Upper lobe of right lung (tissue), 1 donor: Measurements from ENCODE around the gene C11orf86. TPM values are rescaled to one million over a fixed set of nuclear protein-coding genes. Genes with fewer than 3 reads are reported as not detected.

Experiments used
- ATAC-seq: fragments of 200-7000 bp; cut with Tn5 transposase; one replicate; pipeline ENCODE4 v1.9.1; 2020; ENCODE audit warnings: mild to moderate bottlenecking, moderate library complexity
- DNase-seq: peaks from one replicate; pipeline ENCODE4 v3.0.0-alpha.2; 2020
- H3K27ac ChIP-seq: fragments of 200-600 bp; one replicate; pipeline ENCODE4 v1.8.0; 2022
- H3K27me3 ChIP-seq: fragments of 200-600 bp; one replicate; pipeline ENCODE4 v1.8.0; 2022; ENCODE audit warnings: mild to moderate bottlenecking
- H3K36me3 ChIP-seq: fragments of 200-600 bp; one replicate; pipeline ENCODE4 v1.8.0; 2022
- H3K4me1 ChIP-seq: fragments of 200-600 bp; one replicate; pipeline ENCODE4 v1.8.0; 2022
- H3K4me3 ChIP-seq: fragments of 200-600 bp; one replicate; pipeline ENCODE4 v1.8.0; 2022; ENCODE audit warnings: mild to moderate bottlenecking
- H3K9me3 ChIP-seq: fragments of 200-600 bp; one replicate; pipeline ENCODE4 v1.8.0; 2022
- intact Hi-C: fragments of 100-400 bp; cut with DNase I; formaldehyde crosslinking; loops from one replicate; pipeline ENCODE4 v1.11.0; 2022
- total RNA-seq: library from RNA; stranded (reverse); fragmentation: NEBNext Ultra II Directional; extraction: Animal tissue kit (Norgen Biotek cat#: 25700); gene quantifications from one replicate; pipeline ENCODE4 v1.2.1, GENCODE V29; 2021
- TF ChIP-seq, protein P1 (sequence below): fragments of 200-600 bp; IDR thresholded peaks from one replicate; pipeline ENCODE4 v1.8.0; 2022; ENCODE audit warnings: antibody characterized with exemption
- donor health status: DM: no; HTN: yes; CAD: no; lungs with severe emphysema.

C11orf86 gene
- total RNA-seq, 1 donor from 2014 or later = not detected

DNA sequence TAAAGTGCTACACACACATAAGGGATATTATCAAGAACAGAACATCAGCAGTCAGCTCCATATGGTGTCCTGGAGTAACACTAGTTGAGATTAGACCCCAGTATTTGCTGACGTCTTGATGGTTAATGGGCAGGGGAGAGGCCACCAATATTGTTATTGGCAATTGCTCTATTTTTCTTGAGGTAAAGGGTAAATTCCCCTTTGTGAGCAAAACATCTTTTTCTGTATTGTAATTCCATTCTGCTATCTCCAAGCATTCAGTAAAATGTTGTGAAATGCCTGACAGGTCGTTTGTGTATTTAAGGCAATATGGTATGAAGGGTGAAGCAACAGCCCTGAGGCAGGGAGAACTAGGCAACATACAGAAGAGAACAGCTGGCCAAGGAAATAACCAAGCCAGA, 38.8 kb upstream of the C11orf86 start:
- no peak for DNase-seq
- Histone ChIP-seq H3K27me3 (no peaks in the 10 kb centered on the region), H3K9me3 (no peaks in the 10 kb centered on the region), H3K4me3 (no peak overlapping the region), H3K27ac (no peak overlapping the region), H3K4me1 (no peaks in the 10 kb centered on the region), H3K36me3 (no peaks in the 10 kb centered on the region)
- TF ChIP-seq, protein P1, sequence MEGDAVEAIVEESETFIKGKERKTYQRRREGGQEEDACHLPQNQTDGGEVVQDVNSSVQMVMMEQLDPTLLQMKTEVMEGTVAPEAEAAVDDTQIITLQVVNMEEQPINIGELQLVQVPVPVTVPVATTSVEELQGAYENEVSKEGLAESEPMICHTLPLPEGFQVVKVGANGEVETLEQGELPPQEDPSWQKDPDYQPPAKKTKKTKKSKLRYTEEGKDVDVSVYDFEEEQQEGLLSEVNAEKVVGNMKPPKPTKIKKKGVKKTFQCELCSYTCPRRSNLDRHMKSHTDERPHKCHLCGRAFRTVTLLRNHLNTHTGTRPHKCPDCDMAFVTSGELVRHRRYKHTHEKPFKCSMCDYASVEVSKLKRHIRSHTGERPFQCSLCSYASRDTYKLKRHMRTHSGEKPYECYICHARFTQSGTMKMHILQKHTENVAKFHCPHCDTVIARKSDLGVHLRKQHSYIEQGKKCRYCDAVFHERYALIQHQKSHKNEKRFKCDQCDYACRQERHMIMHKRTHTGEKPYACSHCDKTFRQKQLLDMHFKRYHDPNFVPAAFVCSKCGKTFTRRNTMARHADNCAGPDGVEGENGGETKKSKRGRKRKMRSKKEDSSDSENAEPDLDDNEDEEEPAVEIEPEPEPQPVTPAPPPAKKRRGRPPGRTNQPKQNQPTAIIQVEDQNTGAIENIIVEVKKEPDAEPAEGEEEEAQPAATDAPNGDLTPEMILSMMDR = no peak
- intact Hi-C loops = no loop called here
- no peak for ATAC-seq

DNA sequence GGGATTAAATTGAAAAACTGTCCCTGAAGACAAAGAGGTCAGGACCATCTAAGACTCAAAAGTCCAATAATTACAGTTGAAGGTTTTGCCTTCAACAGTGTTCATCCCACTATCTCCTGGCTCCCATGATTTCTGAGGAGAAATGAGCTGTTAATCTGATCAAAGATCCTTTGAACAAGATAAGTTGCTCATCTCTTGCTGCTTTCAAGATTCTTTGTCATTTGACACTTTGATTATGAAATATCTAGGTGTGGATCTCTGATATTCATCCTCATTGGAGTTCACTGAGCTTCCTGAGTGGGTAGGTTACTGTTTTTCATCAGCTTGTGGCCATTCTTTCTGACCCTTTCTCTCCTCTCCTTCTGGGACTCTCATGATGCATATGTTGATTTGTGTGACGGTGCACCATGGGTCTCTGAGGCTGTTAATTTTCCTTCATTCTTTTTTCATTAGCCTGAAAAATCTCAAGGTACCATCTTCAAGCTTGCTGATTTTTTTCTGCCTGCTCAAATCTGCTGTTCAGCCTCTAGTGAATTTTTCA, 37.8 kb upstream of the C11orf86 start:
- DNase-seq = no peak
- H3K36me3 ChIP-seq = no peaks in the 10 kb centered on the region
- no peak overlapping the region for H3K4me3 ChIP-seq
- H3K4me1 ChIP-seq = no peaks in the 10 kb centered on the region
- TF ChIP-seq, protein P1 = no peak
- H3K27me3 ChIP-seq = no peaks in the 10 kb centered on the region
- no peak overlapping the region for H3K27ac ChIP-seq
- intact Hi-C loops = no loop called here
- no peak for ATAC-seq
- no peaks in the 10 kb centered on the region for H3K9me3 ChIP-seq

DNA sequence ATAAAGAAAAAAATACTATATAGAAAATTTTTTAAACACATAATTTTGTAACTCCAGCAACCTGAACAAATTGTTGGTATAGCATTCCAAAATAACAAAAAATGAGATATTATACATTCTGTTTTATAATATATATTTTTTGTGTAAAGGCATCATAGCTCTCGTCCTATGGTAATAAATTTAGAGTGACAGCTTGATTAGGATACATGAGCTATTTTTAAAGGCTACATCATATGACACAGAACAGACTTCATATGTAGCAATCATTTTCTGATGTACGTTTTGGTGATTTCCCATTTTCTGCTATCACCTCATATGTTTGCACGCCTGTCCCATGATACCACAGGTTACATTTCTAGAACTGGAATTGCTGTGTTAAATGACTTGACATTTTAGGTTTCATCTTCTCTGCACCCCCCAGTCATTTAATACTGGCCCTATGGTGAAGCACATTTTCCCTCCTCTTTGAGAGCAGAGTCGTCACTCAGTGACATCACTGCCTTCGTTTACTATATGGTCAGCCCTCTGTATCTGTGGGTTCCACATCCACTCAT, 36.4 kb upstream of the C11orf86 start:
- DNase-seq (no peak), ATAC-seq (no peak)
- TF ChIP-seq, protein P1 = no peak
- H3K27ac ChIP-seq = no peak overlapping the region
- intact Hi-C loops = no loop called here
- no peak overlapping the region for H3K4me3 ChIP-seq
- no peaks in the 10 kb centered on the region for H3K36me3 ChIP-seq
- H3K27me3 ChIP-seq = no peaks in the 10 kb centered on the region
- H3K4me1 ChIP-seq = no peaks in the 10 kb centered on the region
- no peaks in the 10 kb centered on the region for H3K9me3 ChIP-seq

DNA sequence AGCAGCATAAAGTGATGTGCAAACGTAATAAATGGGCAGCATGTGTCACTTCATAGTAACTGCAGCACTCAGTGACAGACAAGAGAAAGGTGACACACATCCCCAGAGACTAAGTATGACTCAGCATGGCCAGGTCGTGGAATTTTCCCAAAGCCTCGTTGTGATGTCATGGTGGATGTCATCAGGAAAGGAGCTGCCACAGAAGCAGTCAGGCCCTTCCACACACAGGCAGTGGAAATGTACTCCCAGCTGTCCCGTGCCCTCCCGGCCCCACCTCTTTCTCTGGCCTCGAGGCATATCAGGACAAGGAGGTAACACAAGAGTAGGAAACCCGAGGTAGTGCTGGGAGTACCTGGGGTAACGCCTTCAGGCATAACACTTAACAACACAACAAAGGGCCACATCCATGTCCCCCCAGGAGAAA, 25.0 kb upstream of the C11orf86 start:
- intact Hi-C loops = no loop called here
- TF ChIP-seq, protein P1 = no peak
- H3K4me3 ChIP-seq = no peak overlapping the region
- ATAC-seq (peak; percentile 47), DNase-seq (no peak)
- H3K9me3 ChIP-seq = no peaks in the 10 kb centered on the region
- no peaks in the 10 kb centered on the region for H3K27me3 ChIP-seq
- no peaks in the 10 kb centered on the region for H3K36me3 ChIP-seq
- H3K4me1 ChIP-seq = no peaks in the 10 kb centered on the region
- no peak overlapping the region for H3K27ac ChIP-seq

DNA sequence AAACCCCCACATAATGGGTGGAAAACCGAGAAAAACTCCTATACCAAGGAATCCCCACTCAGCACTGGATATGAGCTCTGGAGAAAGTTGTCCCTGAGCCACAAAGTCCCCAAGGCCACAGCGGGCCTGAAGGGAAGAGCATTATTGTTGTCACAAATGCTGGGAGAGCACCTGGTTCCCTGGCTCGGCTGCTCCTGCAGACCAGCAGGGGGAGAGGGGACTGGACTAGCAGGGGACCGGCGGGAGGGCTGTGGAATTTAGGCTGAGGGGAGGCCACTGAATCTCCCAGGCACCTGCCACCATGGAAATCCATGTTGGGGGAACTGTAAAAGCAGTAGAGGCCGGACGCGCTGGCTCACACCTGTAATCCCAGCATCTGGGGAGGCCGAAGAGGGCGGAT, 24.0 kb upstream of the C11orf86 start:
- Histone ChIP-seq H3K27me3 (no peaks in the 10 kb centered on the region), H3K36me3 (no peaks in the 10 kb centered on the region), H3K9me3 (no peaks in the 10 kb centered on the region), H3K4me3 (no peak overlapping the region), H3K4me1 (no peaks in the 10 kb centered on the region), H3K27ac (no peak overlapping the region)
- no peak for DNase-seq
- intact Hi-C loops = no loop called here
- TF ChIP-seq, protein P1 = no peak
- no peak for ATAC-seq

DNA sequence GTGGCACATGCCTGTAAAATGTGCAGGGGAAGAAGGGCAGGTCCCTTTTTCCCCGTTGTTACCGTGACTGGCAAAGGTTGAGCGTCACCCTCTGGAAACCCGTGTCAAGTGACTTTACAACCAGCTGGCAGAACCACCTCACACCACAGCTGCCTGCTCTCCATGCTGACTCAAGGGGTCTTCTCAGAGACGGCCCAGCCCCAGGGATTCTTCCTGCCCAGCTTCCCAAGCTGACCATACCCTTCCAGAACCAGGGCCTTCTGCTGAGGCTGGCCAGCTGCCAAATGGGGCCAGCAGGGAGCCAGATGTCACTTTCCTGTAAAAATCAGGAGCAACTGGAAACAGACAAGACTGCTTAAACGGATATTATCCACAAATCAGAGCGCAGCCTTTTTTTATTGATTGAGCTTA, 23.2 kb upstream of the C11orf86 start:
- no peak overlapping the region for H3K27ac ChIP-seq
- no peaks in the 10 kb centered on the region for H3K27me3 ChIP-seq
- H3K4me1 ChIP-seq = no peaks in the 10 kb centered on the region
- DNase-seq (no peak), ATAC-seq (no peak)
- H3K36me3 ChIP-seq = no peaks in the 10 kb centered on the region
- intact Hi-C loops = no loop called here
- H3K9me3 ChIP-seq = no peaks in the 10 kb centered on the region
- no peak overlapping the region for H3K4me3 ChIP-seq
- TF ChIP-seq, protein P1 = no peak
